Neural progenitor cell (in vitro differentiated cells): ENCODE results near the gene ADSS1.

Source experiments
- CTCF ChIP-seq: fragments of 200-600 bp; sonication (generic); IDR thresholded peaks from 2 replicates; pipeline ENCODE4 v1.5.1; 2017; ENCODE audit warnings: antibody characterized with exemption, mild to moderate bottlenecking
- EZH2 ChIP-seq: fragments of 200-600 bp; sonication (generic); IDR thresholded peaks from 2 replicates; pipeline ENCODE4 v1.6.1; 2017; ENCODE audit warnings: antibody characterized with exemption, mild to moderate bottlenecking, moderate library complexity
- EZH2phosphoT487 ChIP-seq: fragments of 200-600 bp; sonication (generic); IDR thresholded peaks from 2 replicates; pipeline ENCODE4 v1.6.1; 2017; ENCODE audit warnings: antibody characterized with exemption

- no peak for TF ChIP-seq CTCF
- TF ChIP-seq EZH2, result no peak
- TF ChIP-seq EZH2phosphoT487, result no peak
Observed at GRCh38 chr14:104697892-104698583, 26.0 kb upstream of the ADSS1 start.
